Measurements from ENCODE around the gene FAM89B.

Gene FAM89B

GRCh38 chr11:65536412-65537295, 35.7 kb upstream of the FAM89B start:
- H3K4me3 ChIP-seq (ENCODE audit: low read depth, low read length) = no peak overlapping the region
- DNase-seq (ENCODE audit: low read depth) = no peak
- no peak for TF ChIP-seq CTCF (conservative IDR thresholded peaks at IDR 0.05; ENCODE audit: low read depth, low read length)

GRCh38 chr11:65537296-65537597, 35.1 kb upstream of the FAM89B start:
- no peak for TF ChIP-seq CTCF (conservative IDR thresholded peaks at IDR 0.05; ENCODE audit: low read depth, low read length)
- no peak for DNase-seq (ENCODE audit: low read depth)
- H3K4me3 ChIP-seq (ENCODE audit: low read depth, low read length) = no peak overlapping the region

- TF ChIP-seq CTCF (conservative IDR thresholded peaks at IDR 0.05; ENCODE audit: low read depth, low read length) = no peak
- no peak overlapping the region for H3K4me3 ChIP-seq (ENCODE audit: low read depth, low read length)
- no peak for DNase-seq (ENCODE audit: low read depth)
Observed at GRCh38 chr11:65537620-65538231, 34.6 kb upstream of the FAM89B start.

GRCh38 chr11:65538232-65538914, 34.0 kb upstream of the FAM89B start:
- TF ChIP-seq CTCF (conservative IDR thresholded peaks at IDR 0.05; ENCODE audit: low read depth, low read length) = no peak
- no peak for DNase-seq (ENCODE audit: low read depth)
- no peak overlapping the region for H3K4me3 ChIP-seq (ENCODE audit: low read depth, low read length)

GRCh38 chr11:65538915-65539743, 33.2 kb upstream of the FAM89B start:
- no peak for DNase-seq (ENCODE audit: low read depth)
- no peak for TF ChIP-seq CTCF (conservative IDR thresholded peaks at IDR 0.05; ENCODE audit: low read depth, low read length)
- H3K4me3 ChIP-seq (ENCODE audit: low read depth, low read length) = no peak overlapping the region

- no peak for DNase-seq (ENCODE audit: low read depth)
Observed at GRCh38 chr11:65539744-65540289, 32.5 kb upstream of the FAM89B start.

More at GRCh38 chr11:65539744-65540289, 32.5 kb upstream of the FAM89B start:
- TF ChIP-seq CTCF (conservative IDR thresholded peaks at IDR 0.05; ENCODE audit: low read depth, low read length) = no peak
- peak overlapping the region; percentile 55 for H3K4me3 ChIP-seq (ENCODE audit: low read depth, low read length)

Data from choroid plexus epithelial cell (primary cell).